Breast epithelium (tissue), 3 donors: Measurements from ENCODE around the gene GRIK1.

Experiments used
- CTCF ChIP-seq, 3 donors: fragments of 450-650 bp; IDR thresholded peaks; one replicate each; pipeline ENCODE4 v1.5.1; 2016 to 2017; ENCODE audit warnings: antibody characterized with exemption in 3 of 3, mild to moderate bottlenecking in 3 of 3, moderate library complexity in 3 of 3
- POLR2A ChIP-seq: fragments of 450-650 bp; IDR thresholded peaks from one replicate; pipeline ENCODE4 v1.6.1; 2016; ENCODE audit warnings: antibody characterized with exemption, mild to moderate bottlenecking, moderate library complexity

- TF ChIP-seq CTCF (IDR thresholded peaks at IDR 0.05): no peak
- no peak for TF ChIP-seq POLR2A
Observed at GRCh38 chr21:29738730-29739129, 201.1 kb downstream of the GRIK1 start.
